SU-DHL-6 (cell line): ENCODE measurements around the gene RASGRP4.
"Not testable (repeated sequence)": the region's sequence is repeated elsewhere in the genome, so short reads cannot be mapped to it uniquely, and the experiment has no call there.

Experiments used
- H2AFZ ChIP-seq: fragments of 200-600 bp; sonication (generic); 2 replicates; pipeline ENCODE4 v1.6.1; 2014; ENCODE audit warnings: low read depth, mild to moderate bottlenecking, moderate library complexity, mixed read lengths, antibody characterized with exemption, low read length; ENCODE audit not compliant: severe bottlenecking
- H3F3A ChIP-seq: fragments of 200-600 bp; shearing (Covaris generic); 2 replicates; pipeline ENCODE4 v1.6.0; 2016; ENCODE audit warnings: antibody characterized with exemption, mild to moderate bottlenecking; ENCODE audit not compliant: insufficient read depth
- H3K27ac ChIP-seq: fragments of 200-600 bp; sonication (generic); 2 replicates; pipeline ENCODE4 v1.5.1; 2016; ENCODE audit warnings: low read depth, mild to moderate bottlenecking, low read length, moderate library complexity, mixed read lengths
- H3K27me3 ChIP-seq: fragments of 200-600 bp; sonication (generic), shearing (Covaris generic); 2 replicates; pipeline ENCODE4 v1.6.0; 2014; ENCODE audit warnings: mild to moderate bottlenecking, low read length
- H3K36me3 ChIP-seq: fragments of 200-600 bp; sonication (generic); 2 replicates; pipeline ENCODE4 v1.6.1; 2014; ENCODE audit warnings: mild to moderate bottlenecking, low read length, mixed read lengths
- H3K4me2 ChIP-seq: fragments of 300-600, 200-600 bp; shearing (Covaris generic), sonication (generic); 2 replicates; pipeline ENCODE4 v1.6.0; 2014; ENCODE audit warnings: low read length, low read depth, mild to moderate bottlenecking; ENCODE audit not compliant: poor library complexity, severe bottlenecking
- H3K4me3 ChIP-seq: fragments of 200-600 bp; sonication (generic); 2 replicates; pipeline ENCODE4 v1.5.1; 2014; ENCODE audit warnings: antibody characterized with exemption, low read length, mild to moderate bottlenecking, mixed read lengths; ENCODE audit not compliant: insufficient read depth, poor library complexity, severe bottlenecking
- H3K79me2 ChIP-seq: fragments of 200-600 bp; sonication (generic); 2 replicates; pipeline ENCODE4 v1.6.1; 2014; ENCODE audit warnings: mild to moderate bottlenecking, low read length, moderate library complexity; ENCODE audit not compliant: insufficient read depth
- H3K9ac ChIP-seq: fragments of 200-600 bp; sonication (generic); 2 replicates; pipeline ENCODE4 v1.7.0; 2014; ENCODE audit warnings: mild to moderate bottlenecking, low read length
- H3K9me2 ChIP-seq: fragments of 200-600 bp; sonication (generic); replicated peaks from 2 replicates; pipeline ENCODE4 v1.6.1; 2014; ENCODE audit warnings: low read length; ENCODE audit not compliant: insufficient read depth
- H3K9me3 ChIP-seq: fragments of 200-600 bp; sonication (generic); 2 replicates; pipeline ENCODE4 v1.6.1; 2014; ENCODE audit warnings: low read length, mixed read lengths; ENCODE audit not compliant: insufficient read depth
- H4K20me1 ChIP-seq: fragments of 200-600 bp; sonication (generic); 2 replicates; pipeline ENCODE4 v1.6.1; 2014; ENCODE audit warnings: low read depth, mild to moderate bottlenecking, antibody characterized with exemption, low read length, moderate library complexity, mixed read lengths
- CTCF ChIP-seq: fragments of 200-600 bp; sonication (generic); IDR thresholded peaks from one replicate; pipeline ENCODE4 v1.5.1; 2017; ENCODE audit warnings: antibody characterized with exemption, mild to moderate bottlenecking, low read length, moderate library complexity; ENCODE audit not compliant: insufficient read depth, poor library complexity, severe bottlenecking
- EZH2phosphoT487 ChIP-seq: fragments of 200-600 bp; sonication (generic), shearing (Covaris generic); conservative IDR thresholded peaks from 2 replicates; pipeline ENCODE4 v1.6.1; 2018; ENCODE audit warnings: mild to moderate bottlenecking, antibody characterized with exemption, low read length, moderate library complexity, mixed read lengths

Gene RASGRP4, protein sequence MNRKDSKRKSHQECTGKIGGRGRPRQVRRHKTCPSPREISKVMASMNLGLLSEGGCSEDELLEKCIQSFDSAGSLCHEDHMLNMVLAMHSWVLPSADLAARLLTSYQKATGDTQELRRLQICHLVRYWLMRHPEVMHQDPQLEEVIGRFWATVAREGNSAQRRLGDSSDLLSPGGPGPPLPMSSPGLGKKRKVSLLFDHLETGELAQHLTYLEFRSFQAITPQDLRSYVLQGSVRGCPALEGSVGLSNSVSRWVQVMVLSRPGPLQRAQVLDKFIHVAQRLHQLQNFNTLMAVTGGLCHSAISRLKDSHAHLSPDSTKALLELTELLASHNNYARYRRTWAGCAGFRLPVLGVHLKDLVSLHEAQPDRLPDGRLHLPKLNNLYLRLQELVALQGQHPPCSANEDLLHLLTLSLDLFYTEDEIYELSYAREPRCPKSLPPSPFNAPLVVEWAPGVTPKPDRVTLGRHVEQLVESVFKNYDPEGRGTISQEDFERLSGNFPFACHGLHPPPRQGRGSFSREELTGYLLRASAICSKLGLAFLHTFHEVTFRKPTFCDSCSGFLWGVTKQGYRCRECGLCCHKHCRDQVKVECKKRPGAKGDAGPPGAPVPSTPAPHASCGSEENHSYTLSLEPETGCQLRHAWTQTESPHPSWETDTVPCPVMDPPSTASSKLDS

GRCh38 chr19:38425810-38426466, at the start of gene RASGRP4:
Gene RASGRP4 (minus strand): TSS chr19:38426219. CDS start chr19:38426091, 128 bp downstream.
- Histone ChIP-seq H3K9me2 (no peaks in the 10 kb centered on the region), H3K9ac (no peak within 1 kb of the TSS), H3K36me3 (no peaks in the 10 kb centered on the region), H2AFZ (no peak within 1 kb of the TSS), H3K27me3 (no peaks in the 10 kb centered on the region), H3F3A (no peaks in the 10 kb centered on the region), H3K79me2 (no peaks in the 10 kb centered on the region), H3K27ac (no peak within 1 kb of the TSS), H3K4me3 (no peak within 1 kb of the TSS), H3K9me3 (no peaks in the 10 kb centered on the region), H3K4me2 (no peak within 1 kb of the TSS), H4K20me1 (no peaks in the 10 kb centered on the region)
- no peak for TF ChIP-seq EZH2phosphoT487
- TF ChIP-seq CTCF = no peak

GRCh38 chr19:38475176-38475575, 49.2 kb upstream of the RASGRP4 start:
- Histone ChIP-seq H3K36me3 (no peaks in the 10 kb centered on the region), H3K9ac (no peak overlapping the region), H3K27me3 (no peaks in the 10 kb centered on the region), H3F3A (no peaks in the 10 kb centered on the region), H3K4me3 (no peak overlapping the region), H2AFZ (no peak overlapping the region), H3K9me3 (no peaks in the 10 kb centered on the region), H3K4me2 (no peak overlapping the region), H3K27ac (no peak overlapping the region), H3K79me2 (no peaks in the 10 kb centered on the region), H4K20me1 (no peaks in the 10 kb centered on the region), H3K9me2 (no peaks in the 10 kb centered on the region)
- TF ChIP-seq CTCF = no peak
- TF ChIP-seq EZH2phosphoT487 = no peak

- H3K9me3 ChIP-seq = no peaks in the 10 kb centered on the region
- H3K9me2 ChIP-seq = no peaks in the 10 kb centered on the region
- no peak overlapping the region for H3K9ac ChIP-seq
- no peak overlapping the region for H3K4me3 ChIP-seq
- no peaks in the 10 kb centered on the region for H3K79me2 ChIP-seq
- no peak overlapping the region for H2AFZ ChIP-seq
- TF ChIP-seq EZH2phosphoT487 (no peak), CTCF (no peak)
- H3K27me3 ChIP-seq = no peaks in the 10 kb centered on the region
- H3K27ac ChIP-seq = no peak overlapping the region
- H4K20me1 ChIP-seq = no peaks in the 10 kb centered on the region
- H3K36me3 ChIP-seq = no peaks in the 10 kb centered on the region
- H3K4me2 ChIP-seq = no peak overlapping the region
- H3F3A ChIP-seq = no peaks in the 10 kb centered on the region
Measured at GRCh38 chr19:38473201-38473600, 47.2 kb upstream of the RASGRP4 start.

DNA sequence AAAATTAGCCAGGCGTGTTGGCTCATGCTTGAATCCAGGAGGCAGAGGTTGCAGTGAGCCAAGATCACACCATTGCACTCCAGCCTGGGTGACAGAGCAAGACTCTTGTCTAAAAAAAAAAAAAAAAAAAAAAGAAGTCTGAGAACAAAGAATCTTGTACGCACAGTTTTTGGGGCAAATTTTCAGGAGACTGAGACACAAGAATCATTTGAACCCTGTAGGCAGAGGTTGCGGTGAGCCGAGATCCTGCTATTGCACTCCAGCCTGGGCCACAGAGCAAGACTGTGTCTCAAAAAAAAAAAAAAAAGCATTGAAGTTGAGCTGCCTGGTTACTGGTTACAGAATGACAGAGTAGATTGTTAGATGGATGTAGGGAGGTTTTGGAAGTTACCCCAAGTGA, 46.7 kb upstream of the RASGRP4 start:
- H4K20me1 ChIP-seq, H3K36me3 ChIP-seq, H3K4me2 ChIP-seq, H3K27ac ChIP-seq, H3K79me2 ChIP-seq, H3K27me3 ChIP-seq, H3K9me3 ChIP-seq, H3K9me2 ChIP-seq, H3F3A ChIP-seq, H3K9ac ChIP-seq, H2AFZ ChIP-seq, H3K4me3 ChIP-seq: not testable (repeated sequence)
